Measurements from ENCODE around the gene ENTHD1. TPM values are rescaled to one million over a fixed set of nuclear protein-coding genes. Genes with fewer than 3 reads are reported as not detected.

ENTHD1 gene
- total and polyA plus RNA-seq, 9 of the 15 experiments (the other 6 are each of a cell fraction or from before 2014, with no cell fraction given) = 0.13 to 0.98 (median 0.35) TPM

GRCh38 chr22:39731481-39731880, 162.1 kb downstream of the ENTHD1 start:
- BruUV-seq (replicated peaks) = no TSS peak
- 76% methylated on average over 4 of the region's 5 CpGs for WGBS (ENCODE audit: insufficient coverage, low coverage, missing lambda C conversion rate)
- in situ Hi-C loops (cut with MboI) = no loop called here
- H3K4me1 ChIP-seq (replicated peaks in 1 of 2; ENCODE audit: control insufficient read depth in 2 of 2, insufficient read depth in 2 of 2, low read length in 2 of 2) = peaks cover 6 to 10% of the 10 kb centered on the region in 2 experiments; a peak in 3 of 5 replicates
- intact Hi-C loops (cut with micrococcal nuclease) = no loop called here
- H3K27ac ChIP-seq (ENCODE audit: extremely low read depth, low read depth, low read length) = no peak overlapping the region
- H3K9ac ChIP-seq (ENCODE audit: insufficient read depth in 1 of 2, low read depth in 2 of 2, low read length in 2 of 2) = no peak overlapping the region
- CTCF ChIA-PET (ENCODE audit: low intra/inter-chr PET ratio) = no interaction called here
- no peak for ATAC-seq
- H3K9me1 ChIP-seq (ENCODE audit: control insufficient read depth, insufficient read depth, low read length) = no peaks in the 10 kb centered on the region
- H3K36me3 ChIP-seq (ENCODE audit: control insufficient read depth, insufficient read depth, low read length) = no peaks in the 10 kb centered on the region
- no peaks in the 10 kb centered on the region for H4K20me1 ChIP-seq (replicated peaks; ENCODE audit: control insufficient read depth, insufficient read depth, low read length)
- H3K9me3 ChIP-seq (replicated peaks; ENCODE audit: control insufficient read depth, insufficient read depth, low read depth, low read length) = no peaks in the 10 kb centered on the region
- H3K4me2 ChIP-seq (ENCODE audit: insufficient read depth, low read length) = no peak overlapping the region
- no peak overlapping the region for H2AFZ ChIP-seq (ENCODE audit: low read depth, low read length)
- POLR2A ChIA-PET = interaction anchor here (0.6 to 0.9 kb wide), 2 partner anchors 31 to 186 kb away, joined by 3 read pairs; no protein-coding TSS in a partner anchor
- no peaks in the 10 kb centered on the region for H3K79me2 ChIP-seq (ENCODE audit: control insufficient read depth, insufficient read depth, low read length)
- DNase-seq (ENCODE audit: extremely low read depth in 1 of 4, low spot score in 3 of 4) = no peak
- no peak overlapping the region for H3K4me3 ChIP-seq
- H3K27me3 ChIP-seq (ENCODE audit: control insufficient read depth in 2 of 2, insufficient read depth in 2 of 2, low read length in 2 of 2) = no peaks in the 10 kb centered on the region
- FAIRE-seq = no peak
- no peak for TF ChIP-seq PCBP2 (IDR thresholded peaks at IDR 0.05; ENCODE audit: low read depth, low read length, poor library complexity, severe bottlenecking)
- TF ChIP-seq ZBTB43 (CRISPR knock-in tag; IDR thresholded peaks at IDR 0.05) = no peak
- TF ChIP-seq, protein P1, sequence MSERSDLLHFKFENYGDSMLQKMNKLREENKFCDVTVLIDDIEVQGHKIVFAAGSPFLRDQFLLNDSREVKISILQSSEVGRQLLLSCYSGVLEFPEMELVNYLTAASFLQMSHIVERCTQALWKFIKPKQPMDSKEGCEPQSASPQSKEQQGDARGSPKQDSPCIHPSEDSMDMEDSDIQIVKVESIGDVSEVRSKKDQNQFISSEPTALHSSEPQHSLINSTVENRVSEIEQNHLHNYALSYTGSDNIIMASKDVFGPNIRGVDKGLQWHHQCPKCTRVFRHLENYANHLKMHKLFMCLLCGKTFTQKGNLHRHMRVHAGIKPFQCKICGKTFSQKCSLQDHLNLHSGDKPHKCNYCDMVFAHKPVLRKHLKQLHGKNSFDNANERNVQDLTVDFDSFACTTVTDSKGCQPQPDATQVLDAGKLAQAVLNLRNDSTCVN (CRISPR knock-in tag; IDR thresholded peaks at IDR 0.05) = no peak
- TF ChIP-seq BCOR (IDR thresholded peaks at IDR 0.05) = 0 out of 2 replicates have a peak, but pooled peaks have one; percentile 24
- no peak for TF ChIP-seq ZNF318 (IDR thresholded peaks at IDR 0.05; ENCODE audit: borderline replicate concordance in 1 of 2, low read depth in 1 of 2)

Measured in K562 (cell line).